Fibroblast of pulmonary artery (primary cell): Measurements from ENCODE around the gene ANKRD44.
A peak's percentile ranks its signal among the peaks of the same experiment; 100 is the strongest.

Experiments used
- DNase-seq: peaks from one replicate; pipeline ENCODE4 v3.0.0-alpha.2; 2010; ENCODE audit warnings: low read depth
- H3K4me3 ChIP-seq: replicated peaks from 2 replicates; pipeline ENCODE4 v1.5.1; 2011; ENCODE audit warnings: low read depth, mild to moderate bottlenecking, control low read depth, low read length, moderate library complexity
- CTCF ChIP-seq: IDR thresholded peaks from 2 replicates; pipeline ENCODE4 v1.5.1; 2011; ENCODE audit warnings: mild to moderate bottlenecking, control low read depth, low read length, inconsistent platforms; ENCODE audit errors: missing control alignments

The ANKRD44 gene

GRCh38 chr2:197322143-197322542, 11.6 kb upstream of the ANKRD44 start:
- no peak for TF ChIP-seq CTCF
- no peak overlapping the region for H3K4me3 ChIP-seq
- DNase-seq = no peak

DNA sequence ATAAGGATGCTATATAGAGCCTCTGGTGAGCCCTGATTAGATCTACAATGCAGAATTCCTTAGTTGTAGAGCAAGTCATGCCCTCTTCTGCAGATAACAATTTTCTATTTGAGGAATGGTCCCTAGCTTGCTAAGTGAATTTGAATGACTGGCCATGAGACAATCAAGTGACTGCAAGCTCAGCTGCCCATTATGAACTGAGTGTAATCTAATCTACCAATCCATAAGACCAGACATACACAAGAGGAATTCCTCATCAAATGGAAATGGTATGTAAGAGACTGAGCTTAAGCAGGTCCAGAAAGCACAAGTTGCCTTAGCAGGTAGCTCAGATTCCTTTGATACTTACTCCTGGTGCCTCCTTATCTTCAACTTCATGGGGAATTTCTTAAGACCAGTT, 4.8 kb upstream of the ANKRD44 start:
- TF ChIP-seq CTCF = no peak
- no peak overlapping the region for H3K4me3 ChIP-seq
- DNase-seq = no peak

DNA sequence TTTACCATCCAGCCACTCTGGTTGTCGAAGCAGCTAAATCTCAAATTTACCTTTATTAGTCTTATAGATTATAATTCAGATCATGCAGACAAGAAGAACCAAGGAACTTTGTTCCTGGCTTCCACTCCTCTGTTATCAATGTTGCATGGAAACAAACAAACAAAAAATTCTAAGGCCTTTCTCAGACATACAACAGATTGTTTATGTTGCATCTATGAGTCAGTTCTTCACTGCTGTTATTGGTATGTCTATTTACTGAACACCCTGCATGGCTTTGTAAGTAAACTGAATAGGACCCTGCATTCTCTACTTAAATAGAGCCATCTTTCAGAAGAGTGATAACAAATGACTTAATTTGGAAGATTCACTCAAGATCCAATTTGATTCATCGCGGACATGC, 1.6 kb upstream of the ANKRD44 start:
- no peak for TF ChIP-seq CTCF
- no peak overlapping the region for H3K4me3 ChIP-seq
- no peak for DNase-seq

DNA sequence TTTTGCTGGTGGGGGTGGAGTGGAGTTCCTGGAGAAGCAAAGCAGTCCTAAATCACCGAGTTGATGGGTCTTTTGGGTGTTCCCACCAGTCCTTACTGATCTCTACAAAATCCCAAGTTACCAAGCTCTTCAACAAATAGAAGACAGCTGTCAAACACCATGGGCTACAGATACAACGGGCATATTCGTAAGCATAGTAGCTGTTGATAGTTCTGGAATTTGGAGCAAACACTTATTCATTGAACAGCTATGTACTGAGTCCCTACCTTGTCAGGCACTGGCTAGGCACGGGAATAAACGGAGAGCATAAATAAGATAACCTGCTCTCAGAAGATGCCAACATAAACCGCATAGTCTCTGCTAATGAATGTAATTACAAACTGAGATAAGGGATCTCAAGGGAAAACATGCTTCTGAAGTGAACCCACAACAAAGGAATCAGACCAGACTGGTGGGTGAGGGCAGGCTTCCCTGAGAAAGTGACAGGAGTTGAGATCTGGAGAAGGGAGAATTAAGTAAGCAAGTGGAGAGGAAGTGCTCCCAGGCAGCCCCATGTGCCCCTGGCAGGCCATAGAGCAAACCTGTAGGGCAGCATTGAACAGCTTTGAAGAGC, 947 bp upstream of the ANKRD44 start:
- no peak for TF ChIP-seq CTCF
- no peak for DNase-seq
- peak overlapping the region; percentile 57 for H3K4me3 ChIP-seq

DNA sequence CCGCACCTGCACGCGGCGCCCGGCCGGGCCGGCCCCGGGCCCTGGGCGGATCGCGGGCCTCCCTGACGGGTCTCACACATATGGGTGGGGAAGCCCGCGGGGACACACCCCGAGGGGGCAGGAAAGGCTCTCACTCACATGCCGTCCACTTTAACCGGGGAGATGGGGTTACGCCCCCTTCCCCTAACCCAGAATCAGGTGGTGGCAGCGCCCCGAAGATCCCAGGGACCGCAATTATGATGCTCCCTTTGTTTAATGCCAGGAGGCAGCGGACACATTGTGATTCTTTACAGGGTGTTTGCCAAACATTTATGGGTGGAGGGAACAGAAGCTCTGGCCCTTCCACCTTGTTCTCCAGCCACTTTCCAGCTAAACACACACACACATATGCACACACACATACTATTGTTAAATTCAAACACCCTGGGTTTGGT, 424 bp upstream of the ANKRD44 start:
- TF ChIP-seq CTCF = no peak
- peak overlapping the region; percentile 57 for H3K4me3 ChIP-seq
- DNase-seq = no peak

DNA sequence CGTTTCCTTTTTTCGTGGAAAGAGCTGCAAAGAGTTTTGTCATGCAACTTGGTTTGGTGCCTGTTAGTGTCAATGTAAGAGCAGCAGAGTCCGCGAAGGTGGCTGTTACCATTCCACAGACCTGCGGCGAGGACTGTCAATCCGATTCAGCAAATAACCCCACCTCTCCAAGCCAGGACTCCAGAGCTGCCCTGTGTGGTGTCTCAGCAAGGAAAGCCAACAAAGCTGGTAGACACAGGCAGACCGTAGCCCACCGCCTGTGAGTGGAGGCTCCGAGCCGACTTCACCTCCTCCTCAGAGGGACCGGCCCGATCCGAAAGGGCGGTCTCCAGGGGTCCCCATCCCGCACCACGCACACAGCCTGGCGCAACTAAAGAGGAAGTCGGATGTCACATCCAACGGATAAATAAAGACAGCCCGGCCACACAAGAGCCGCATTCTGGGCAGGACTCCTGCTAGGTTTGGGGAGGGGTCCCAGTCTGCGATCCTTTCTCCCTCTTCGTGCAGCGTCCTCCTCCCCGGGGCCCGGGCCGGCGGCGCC, 819 bp downstream of the ANKRD44 start:
- H3K4me3 ChIP-seq = peak overlapping the region; percentile 75
- DNase-seq = no peak
- TF ChIP-seq CTCF = no peak
